Calu3 (cell line): ENCODE results near the gene SCAMP4. TPM values are rescaled to one million over a fixed set of nuclear protein-coding genes. Genes with fewer than 3 reads are reported as not detected.

Experiments
- BruUV-seq: library from RNA; stranded (reverse); fragments of 400-500 nt; replicated peaks from 2 replicates; lab custom pipeline; 2021; lab: Mats Ljungman, UMichigan
- CTCF ChIA-PET: fragments of 300-600 bp; sonication (Branson Sonifier 250); formaldehyde crosslinking; loops from one replicate; lab custom pipeline; 2022; ENCODE audit warnings: antibody characterized with exemption; lab: Charles Lee
- DNase-seq: peaks from one replicate; pipeline ENCODE4 v3.0.0; 2022
- H3K27ac Mint-ChIP-seq: one replicate; pipeline ENCODE4 v1.8.0; 2022; ENCODE audit warnings: mixed read lengths; ENCODE audit not compliant: unreplicated experiment
- H3K27me3 Mint-ChIP-seq: one replicate; pipeline ENCODE4 v1.8.0; 2022; ENCODE audit warnings: mixed read lengths; ENCODE audit not compliant: unreplicated experiment
- H3K36me3 Mint-ChIP-seq: one replicate; pipeline ENCODE4 v1.8.0; 2022; ENCODE audit warnings: mild to moderate bottlenecking, moderate library complexity, mixed read lengths; ENCODE audit not compliant: insufficient read depth, unreplicated experiment
- H3K4me1 Mint-ChIP-seq: one replicate; pipeline ENCODE4 v1.8.0; 2022; ENCODE audit warnings: mild to moderate bottlenecking, low read depth, mixed read lengths; ENCODE audit not compliant: unreplicated experiment
- H3K4me3 Mint-ChIP-seq: one replicate; pipeline ENCODE4 v1.8.0; 2022; ENCODE audit warnings: mild to moderate bottlenecking, low read depth, moderate library complexity, mixed read lengths; ENCODE audit not compliant: unreplicated experiment
- H3K9me3 Mint-ChIP-seq: one replicate; pipeline ENCODE4 v1.8.0; 2022; ENCODE audit warnings: low read depth, mixed read lengths; ENCODE audit not compliant: unreplicated experiment
- CTCF ChIP-seq: fragments of 200-600 bp; IDR thresholded peaks from one replicate; pipeline ENCODE4 v1.8.0; 2022; ENCODE audit warnings: antibody characterized with exemption; ENCODE audit not compliant: unreplicated experiment
- intact Hi-C: fragments of 100-400 bp; cut with micrococcal nuclease; formaldehyde crosslinking; loops from one replicate; pipeline ENCODE4 v1.10.0; 2022; ENCODE audit not compliant: unreplicated experiment
- total RNA-seq: library from RNA; stranded (reverse); gene quantifications from 2 replicates; pipeline ENCODE4 v1.2.3, GENCODE V29; 2022

SCAMP4 gene
- total RNA-seq, 1 experiment from 2014 or later = 64.2 TPM

- H3K27me3 Mint-ChIP-seq = no peaks in the 10 kb centered on the region
These were observed 13.8 kb downstream of the SCAMP4 start for GRCh38 chr19:1918975-1919374.

GRCh38 chr19:1920644-1921043, 15.4 kb downstream of the SCAMP4 start:
- H3K27ac Mint-ChIP-seq = no peak overlapping the region
- CTCF ChIA-PET = no interaction called here
- H3K4me3 Mint-ChIP-seq = no peak overlapping the region
- peaks cover 28% of the 10 kb centered on the region for H3K36me3 Mint-ChIP-seq
- no peaks in the 10 kb centered on the region for H3K9me3 Mint-ChIP-seq
- intact Hi-C loops = no loop called here
- no peaks in the 10 kb centered on the region for H3K4me1 Mint-ChIP-seq
- BruUV-seq = no TSS peak
- TF ChIP-seq CTCF = no peak
- DNase-seq = no peak
- no peaks in the 10 kb centered on the region for H3K27me3 Mint-ChIP-seq

More at GRCh38 chr19:1918975-1919374, 13.8 kb downstream of the SCAMP4 start:
- no peak for DNase-seq
- Mint-ChIP-seq H3K4me1 (no peaks in the 10 kb centered on the region), H3K27ac (no peak overlapping the region), H3K36me3 (peaks cover 19% of the 10 kb centered on the region), H3K4me3 (no peak overlapping the region), H3K9me3 (no peaks in the 10 kb centered on the region)
- BruUV-seq = no TSS peak
- no peak for TF ChIP-seq CTCF
- intact Hi-C loops = no loop called here
- CTCF ChIA-PET = no interaction called here

GRCh38 chr19:1921326-1921725, 16.1 kb downstream of the SCAMP4 start:
- H3K36me3 Mint-ChIP-seq = peaks cover 28% of the 10 kb centered on the region

GRCh38 chr19:1921825-1922224, 16.6 kb downstream of the SCAMP4 start:
- intact Hi-C loops = no loop called here
- TF ChIP-seq CTCF = no peak
- CTCF ChIA-PET = no interaction called here
- no TSS peak for BruUV-seq
- peaks cover 28% of the 10 kb centered on the region for H3K36me3 Mint-ChIP-seq
- no peak overlapping the region for H3K27ac Mint-ChIP-seq
- no peaks in the 10 kb centered on the region for H3K9me3 Mint-ChIP-seq
- H3K4me1 Mint-ChIP-seq = no peaks in the 10 kb centered on the region
- no peak overlapping the region for H3K4me3 Mint-ChIP-seq
- no peak for DNase-seq
- H3K27me3 Mint-ChIP-seq = no peaks in the 10 kb centered on the region

More at GRCh38 chr19:1921326-1921725, 16.1 kb downstream of the SCAMP4 start:
- no TSS peak for BruUV-seq
- Mint-ChIP-seq H3K27ac (no peak overlapping the region), H3K4me1 (no peaks in the 10 kb centered on the region), H3K4me3 (no peak overlapping the region), H3K27me3 (no peaks in the 10 kb centered on the region), H3K9me3 (no peaks in the 10 kb centered on the region)
- intact Hi-C loops = no loop called here
- no peak for DNase-seq
- TF ChIP-seq CTCF = no peak
- CTCF ChIA-PET = no interaction called here
